Naive B cell (primary cell): ENCODE results near the gene HPS4. TPM values are rescaled to one million over a fixed set of nuclear protein-coding genes. Genes with fewer than 3 reads are reported as not detected.

ENCODE experiments used
- ATAC-seq, 2 donors: fragments of 150-1000 bp; cut with Tn5 transposase; 2 replicates each; pipeline ENCODE4 v1.10.0; 2021; ENCODE audit warnings: low read depth in 2 of 2, mild to moderate bottlenecking in 2 of 2, moderate library complexity in 2 of 2
- DNase-seq: peaks from one replicate; pipeline ENCODE4 v3.0.0; 2022
- H3K27ac Mint-ChIP-seq, 6 donors: one replicate each; pipeline ENCODE4 v1.8.0; 2020 to 2022; ENCODE audit warnings: mild to moderate bottlenecking in 6 of 6, mixed read lengths in 6 of 6, moderate library complexity in 5 of 6, inconsistent platforms in 2 of 6
- H3K27me3 Mint-ChIP-seq, 3 donors: one replicate each; pipeline ENCODE4 v1.8.0; 2021 to 2022; ENCODE audit warnings: mixed read lengths in 3 of 3, mild to moderate bottlenecking in 1 of 3
- H3K36me3 Mint-ChIP-seq, 2 donors: one replicate each; pipeline ENCODE4 v1.8.0; 2020 to 2022; ENCODE audit warnings: mixed read lengths in 2 of 2, inconsistent platforms in 1 of 2, mild to moderate bottlenecking in 1 of 2
- H3K4me1 Mint-ChIP-seq, 3 donors: one replicate each; pipeline ENCODE4 v1.8.0; 2020 to 2022; ENCODE audit warnings: mixed read lengths in 3 of 3, inconsistent platforms in 1 of 3, mild to moderate bottlenecking in 1 of 3, moderate library complexity in 1 of 3
- H3K4me3 Mint-ChIP-seq, 8 donors: one replicate each; pipeline ENCODE4 v1.8.0; 2020 to 2022; ENCODE audit warnings: mild to moderate bottlenecking in 8 of 8, mixed read lengths in 8 of 8, moderate library complexity in 8 of 8, inconsistent platforms in 2 of 8
- H3K9me3 Mint-ChIP-seq, 7 donors: one replicate each; pipeline ENCODE4 v1.8.0; 2020 to 2022; ENCODE audit warnings: mixed read lengths in 7 of 7, mild to moderate bottlenecking in 5 of 7, inconsistent platforms in 2 of 7, moderate library complexity in 1 of 7
- polyA plus RNA-seq, 6 donors: library from polyadenylated mRNA; unstranded; fragments of 300-500 nt; fragmentation: Illumina TruSeq; gene quantifications; one replicate each; pipeline ENCODE4 v1.2.3, GENCODE V29; 2021; ENCODE audit warnings: low read depth in 6 of 6

HPS4 gene
- polyA plus RNA-seq, 6 donors from 2014 or later, result 16.7 to 26.9 (median 24.6) TPM

- H3K27me3 Mint-ChIP-seq, result no peaks in the 10 kb centered on the region
- H3K36me3 Mint-ChIP-seq, result peaks cover 13 to 16% of the 10 kb centered on the region in 2 donors
- no peaks in the 10 kb centered on the region for H3K4me1 Mint-ChIP-seq
- H3K27ac Mint-ChIP-seq, result no peak overlapping the region
- ATAC-seq (no peak), DNase-seq (no peak)
- H3K4me3 Mint-ChIP-seq, result peak overlapping the region in 1 of 8 donors; percentile 44
- no peaks in the 10 kb centered on the region for H3K9me3 Mint-ChIP-seq
These were observed 29.6 kb downstream of the HPS4 start for GRCh38 chr22:26453812-26454500.

- peaks cover 13 to 16% of the 10 kb centered on the region in 2 donors for H3K36me3 Mint-ChIP-seq
- ATAC-seq (no peak), DNase-seq (no peak)
- H3K4me3 Mint-ChIP-seq, result no peak overlapping the region
- no peaks in the 10 kb centered on the region for H3K9me3 Mint-ChIP-seq
- H3K4me1 Mint-ChIP-seq, result no peaks in the 10 kb centered on the region
- no peak overlapping the region for H3K27ac Mint-ChIP-seq
- H3K27me3 Mint-ChIP-seq, result no peaks in the 10 kb centered on the region
These were observed 30.4 kb downstream of the HPS4 start for GRCh38 chr22:26453216-26453615.

GRCh38 chr22:26452236-26453016 lies 31.2 kb downstream of the HPS4 start:
- Mint-ChIP-seq H3K27ac (no peak overlapping the region), H3K4me3 (no peak overlapping the region), H3K9me3 (no peaks in the 10 kb centered on the region)

DNA sequence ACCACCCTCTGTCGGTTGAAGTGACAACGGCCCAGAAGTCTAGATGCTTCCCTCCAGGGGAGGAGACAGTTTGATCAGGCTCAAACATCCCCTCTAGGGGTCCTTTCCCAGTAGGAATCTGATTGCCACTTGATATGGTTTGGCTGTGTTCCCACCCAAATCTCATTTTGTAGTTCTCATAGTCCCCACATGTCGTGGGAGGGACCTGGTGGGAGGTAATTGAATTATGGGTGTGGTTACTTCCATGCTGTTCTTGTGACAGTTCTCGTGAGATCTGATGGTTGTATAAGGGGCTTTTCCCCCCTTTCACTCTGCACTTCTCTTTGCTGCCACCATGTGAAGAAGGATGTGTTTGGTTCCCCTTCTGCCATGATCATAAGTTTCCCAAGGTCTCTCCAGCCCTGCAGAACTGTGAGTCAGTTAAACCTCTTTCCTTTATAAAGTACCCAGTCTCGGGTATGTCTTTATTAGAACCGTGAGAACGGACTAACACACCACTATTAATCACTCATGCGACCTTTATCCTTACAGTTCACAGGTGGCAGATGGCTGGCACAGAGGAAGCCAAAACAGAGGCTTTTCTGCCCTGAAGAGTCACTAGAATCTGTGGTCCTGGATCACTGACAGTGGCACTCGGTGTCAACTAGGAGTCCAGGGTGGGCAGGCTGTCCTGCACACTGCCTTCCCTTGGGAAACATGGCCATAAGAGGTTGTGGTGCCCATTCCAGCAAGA lies 33.0 kb downstream of the HPS4 start:
- Mint-ChIP-seq H3K27ac (peak overlapping the region in 3 of 6 donors; percentile 63 to 78 (median 74)), H3K36me3 (peaks cover 4 to 9% of the 10 kb centered on the region in 2 donors), H3K27me3 (no peaks in the 10 kb centered on the region), H3K4me3 (no peak overlapping the region), H3K9me3 (no peaks in the 10 kb centered on the region), H3K4me1 (peaks cover 0 to 3% (median 0%) of the 10 kb centered on the region in 3 donors)
- ATAC-seq (no peak), DNase-seq (no peak)

More at GRCh38 chr22:26452236-26453016, 31.2 kb downstream of the HPS4 start:
- Mint-ChIP-seq H3K4me1 (peaks cover 0 to 3% (median 0%) of the 10 kb centered on the region in 3 donors), H3K36me3 (peaks cover 9 to 10% of the 10 kb centered on the region in 2 donors), H3K27me3 (no peaks in the 10 kb centered on the region)
- DNase-seq, result no peak
- ATAC-seq, result no peak

- H3K4me3 Mint-ChIP-seq, result no peak overlapping the region
- H3K27me3 Mint-ChIP-seq, result no peaks in the 10 kb centered on the region
- no peaks in the 10 kb centered on the region for H3K9me3 Mint-ChIP-seq
- no peak for ATAC-seq
- peaks cover under 1 to 15% of the 10 kb centered on the region in 2 donors for H3K36me3 Mint-ChIP-seq
- DNase-seq, result no peak
- peak overlapping the region in 3 of 6 donors; percentile 30 to 79 (median 59) for H3K27ac Mint-ChIP-seq
- H3K4me1 Mint-ChIP-seq, result peaks cover 0 to 3% (median 0%) of the 10 kb centered on the region in 3 donors
These were observed 34.6 kb downstream of the HPS4 start for GRCh38 chr22:26448941-26449340.

DNA sequence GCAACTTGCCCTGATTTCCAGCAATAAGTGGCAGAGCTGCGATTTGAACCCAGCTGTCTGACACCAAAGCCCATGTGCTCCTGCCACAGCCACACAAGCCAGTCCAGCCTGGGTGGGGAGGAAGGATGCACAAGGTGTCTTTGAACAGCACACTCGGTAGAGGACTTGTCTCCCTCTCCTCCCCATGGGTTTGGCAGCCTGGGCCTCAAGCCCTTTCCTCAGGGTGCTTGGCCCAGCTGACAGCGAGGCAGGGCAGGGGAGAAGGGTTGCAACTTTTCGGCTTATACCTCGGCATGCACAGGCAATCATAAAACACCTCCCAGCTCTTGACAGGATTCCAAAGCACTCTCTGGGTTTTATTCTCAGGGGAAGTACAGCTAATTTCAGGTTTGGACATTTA lies 35.2 kb downstream of the HPS4 start:
- no peak for ATAC-seq
- H3K9me3 Mint-ChIP-seq, result no peaks in the 10 kb centered on the region
- H3K36me3 Mint-ChIP-seq, result peaks cover 0 to 18% of the 10 kb centered on the region in 2 donors
- H3K27ac Mint-ChIP-seq, result peak overlapping the region in 1 of 6 donors; percentile 39
- H3K4me1 Mint-ChIP-seq, result peaks cover 0 to 3% (median 0%) of the 10 kb centered on the region in 3 donors
- no peak for DNase-seq
- H3K27me3 Mint-ChIP-seq, result no peaks in the 10 kb centered on the region
- H3K4me3 Mint-ChIP-seq, result no peak overlapping the region

- peaks cover 0 to 18% of the 10 kb centered on the region in 2 donors for H3K36me3 Mint-ChIP-seq
- no peaks in the 10 kb centered on the region for H3K9me3 Mint-ChIP-seq
- ATAC-seq (no peak), DNase-seq (no peak)
- no peaks in the 10 kb centered on the region for H3K27me3 Mint-ChIP-seq
- H3K27ac Mint-ChIP-seq, result peak overlapping the region in 4 of 6 donors; percentile 6 to 39 (median 20)
- peaks cover 0 to 5% (median 0%) of the 10 kb centered on the region in 3 donors for H3K4me1 Mint-ChIP-seq
- H3K4me3 Mint-ChIP-seq, result no peak overlapping the region
These were observed 35.8 kb downstream of the HPS4 start for GRCh38 chr22:26447584-26448329.

DNA sequence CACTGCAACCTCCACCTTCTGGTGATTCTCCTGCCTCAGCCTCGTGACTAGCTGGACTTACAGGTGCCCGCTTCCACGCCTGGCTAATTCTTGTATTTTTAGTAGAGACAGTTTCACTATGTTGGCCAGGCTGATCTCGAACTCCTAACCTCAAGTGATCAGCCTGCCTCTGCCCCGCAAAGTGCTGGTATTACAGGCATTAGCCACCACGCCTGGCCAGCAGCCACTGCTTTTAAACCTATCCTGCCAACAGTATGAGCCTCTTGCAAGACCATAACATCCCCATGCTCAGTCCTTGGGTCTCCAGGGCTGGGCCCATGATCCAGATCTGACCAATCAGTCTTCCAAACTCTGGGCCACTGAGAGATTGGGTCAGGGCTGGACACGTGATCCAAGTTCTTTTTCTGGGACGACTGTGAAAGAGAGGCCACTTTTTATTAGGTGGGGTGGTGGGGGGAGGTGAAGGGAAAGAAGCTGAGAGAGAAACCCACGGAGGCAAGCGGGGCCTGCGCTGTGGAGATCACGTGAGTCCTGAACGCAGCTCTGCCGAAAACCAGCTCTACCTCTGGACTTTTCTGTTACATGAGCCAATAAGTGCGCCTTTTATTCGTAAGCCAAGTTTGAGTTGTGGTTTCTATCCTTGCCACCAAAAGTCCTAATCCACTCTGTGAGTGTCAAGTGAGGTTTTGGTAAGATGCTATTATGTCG lies 36.6 kb downstream of the HPS4 start:
- peak overlapping the region in 3 of 6 donors; percentile 20 to 84 (median 43) for H3K27ac Mint-ChIP-seq
- H3K4me1 Mint-ChIP-seq, result peaks cover 0 to 11% (median 4%) of the 10 kb centered on the region in 3 donors
- no peak for DNase-seq
- peak overlapping the region in 1 of 8 donors; percentile 22 for H3K4me3 Mint-ChIP-seq
- no peaks in the 10 kb centered on the region for H3K27me3 Mint-ChIP-seq
- no peak for ATAC-seq
- H3K36me3 Mint-ChIP-seq, result peaks cover 0 to 17% of the 10 kb centered on the region in 2 donors
- no peaks in the 10 kb centered on the region for H3K9me3 Mint-ChIP-seq

GRCh38 chr22:26445577-26446275 lies 37.9 kb downstream of the HPS4 start:
- Mint-ChIP-seq H3K9me3 (no peaks in the 10 kb centered on the region), H3K4me3 (no peak overlapping the region), H3K36me3 (peaks cover 0 to 9% of the 10 kb centered on the region in 2 donors), H3K4me1 (peaks cover 0 to 15% (median 4%) of the 10 kb centered on the region in 3 donors), H3K27ac (peak overlapping the region in 2 of 6 donors; percentile 52 to 60), H3K27me3 (no peaks in the 10 kb centered on the region)
- DNase-seq, result no peak
- ATAC-seq, result no peak

GRCh38 chr22:26444777-26445176 lies 38.8 kb downstream of the HPS4 start:
- H3K4me1 Mint-ChIP-seq, result peaks cover 0 to 17% (median 4%) of the 10 kb centered on the region in 3 donors
- H3K36me3 Mint-ChIP-seq, result peaks cover 0 to 9% of the 10 kb centered on the region in 2 donors
- H3K9me3 Mint-ChIP-seq, result no peaks in the 10 kb centered on the region
- H3K27ac Mint-ChIP-seq, result peak overlapping the region in 2 of 6 donors; percentile 60 to 86
- H3K4me3 Mint-ChIP-seq, result no peak overlapping the region
- ATAC-seq (no peak), DNase-seq (no peak)
- no peaks in the 10 kb centered on the region for H3K27me3 Mint-ChIP-seq

DNA sequence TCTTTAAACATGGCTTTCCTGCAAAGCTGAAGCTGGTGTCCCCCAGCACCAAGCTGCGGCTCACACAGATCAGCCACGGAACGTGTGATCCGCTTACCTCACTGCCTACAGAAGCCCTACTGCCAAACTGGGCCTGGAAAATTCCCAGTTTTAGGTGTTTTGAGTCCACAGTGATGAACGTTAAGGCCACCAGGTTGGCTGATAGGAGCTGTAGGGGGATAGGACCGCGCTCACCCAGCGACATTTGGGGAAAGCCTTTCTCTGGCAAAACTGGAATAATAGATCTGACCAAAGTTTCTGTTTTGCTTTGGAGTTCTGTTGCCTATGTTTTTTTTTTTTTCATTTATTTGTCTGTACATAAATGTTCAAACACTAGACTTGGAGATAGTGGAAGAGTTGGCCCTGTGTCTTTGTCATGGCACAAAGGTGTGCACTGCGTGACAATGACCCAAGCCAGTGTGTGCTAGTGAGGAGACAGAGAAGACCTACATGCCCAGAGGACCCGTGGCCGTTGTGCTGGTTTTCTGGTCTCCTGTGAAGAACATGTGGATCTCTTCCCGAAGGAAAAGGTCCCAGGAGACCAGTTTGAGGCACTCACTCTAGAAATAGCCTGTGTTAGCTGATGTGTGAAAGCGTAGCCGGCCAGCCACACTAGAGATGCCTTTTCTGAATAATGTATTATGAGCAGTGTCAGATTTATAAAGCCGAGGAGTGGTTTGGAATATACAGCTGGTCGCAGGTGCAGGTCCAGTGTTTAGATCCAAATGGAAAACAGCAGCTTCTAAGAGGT lies 39.5 kb downstream of the HPS4 start:
- no peak for DNase-seq
- H3K27me3 Mint-ChIP-seq, result no peaks in the 10 kb centered on the region
- peaks cover 0 to 17% (median 4%) of the 10 kb centered on the region in 3 donors for H3K4me1 Mint-ChIP-seq
- H3K36me3 Mint-ChIP-seq, result peaks cover 0 to 9% of the 10 kb centered on the region in 2 donors
- H3K27ac Mint-ChIP-seq, result no peak overlapping the region
- H3K9me3 Mint-ChIP-seq, result no peaks in the 10 kb centered on the region
- H3K4me3 Mint-ChIP-seq, result no peak overlapping the region
- no peak for ATAC-seq
